Measurements from ENCODE around the gene ZNF423.

DNA sequence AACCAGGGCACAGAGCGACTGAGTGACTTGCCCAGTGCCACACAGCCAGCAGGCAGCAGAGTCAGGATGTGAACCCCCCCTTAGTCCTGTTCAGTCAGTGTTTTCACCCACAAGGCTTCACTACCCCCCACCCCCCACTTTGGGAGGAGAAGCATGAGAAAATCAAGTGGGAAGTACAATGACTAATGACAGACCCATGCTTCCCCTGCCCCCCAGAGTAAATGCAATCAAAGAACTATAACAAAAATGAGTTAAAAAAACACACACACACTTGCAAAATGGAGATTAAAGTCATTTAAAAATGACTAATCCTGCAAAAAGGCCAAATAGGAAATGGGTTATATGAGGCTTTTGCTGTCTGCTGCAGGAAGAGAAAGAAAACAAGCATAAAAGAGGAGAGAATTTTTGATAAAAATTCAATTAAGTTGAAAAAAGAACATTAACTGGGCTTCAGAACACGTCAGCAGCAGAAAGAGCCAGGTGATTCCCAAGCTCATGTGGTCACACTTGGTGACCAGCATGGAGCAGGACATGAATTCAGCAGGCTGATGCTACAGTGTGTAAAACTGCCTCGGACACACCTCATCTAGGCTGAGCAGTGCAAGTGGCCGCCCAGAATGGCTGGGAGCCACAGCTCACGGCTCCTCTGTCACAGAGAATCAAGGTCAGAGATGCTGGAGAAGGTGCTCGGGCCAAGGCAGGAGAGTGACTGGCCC, 212.3 kb downstream of the ZNF423 start:
- TF ChIP-seq, protein P1, sequence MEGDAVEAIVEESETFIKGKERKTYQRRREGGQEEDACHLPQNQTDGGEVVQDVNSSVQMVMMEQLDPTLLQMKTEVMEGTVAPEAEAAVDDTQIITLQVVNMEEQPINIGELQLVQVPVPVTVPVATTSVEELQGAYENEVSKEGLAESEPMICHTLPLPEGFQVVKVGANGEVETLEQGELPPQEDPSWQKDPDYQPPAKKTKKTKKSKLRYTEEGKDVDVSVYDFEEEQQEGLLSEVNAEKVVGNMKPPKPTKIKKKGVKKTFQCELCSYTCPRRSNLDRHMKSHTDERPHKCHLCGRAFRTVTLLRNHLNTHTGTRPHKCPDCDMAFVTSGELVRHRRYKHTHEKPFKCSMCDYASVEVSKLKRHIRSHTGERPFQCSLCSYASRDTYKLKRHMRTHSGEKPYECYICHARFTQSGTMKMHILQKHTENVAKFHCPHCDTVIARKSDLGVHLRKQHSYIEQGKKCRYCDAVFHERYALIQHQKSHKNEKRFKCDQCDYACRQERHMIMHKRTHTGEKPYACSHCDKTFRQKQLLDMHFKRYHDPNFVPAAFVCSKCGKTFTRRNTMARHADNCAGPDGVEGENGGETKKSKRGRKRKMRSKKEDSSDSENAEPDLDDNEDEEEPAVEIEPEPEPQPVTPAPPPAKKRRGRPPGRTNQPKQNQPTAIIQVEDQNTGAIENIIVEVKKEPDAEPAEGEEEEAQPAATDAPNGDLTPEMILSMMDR (IDR thresholded peaks at IDR 0.05) = no peak
- TF ChIP-seq, protein P2, sequence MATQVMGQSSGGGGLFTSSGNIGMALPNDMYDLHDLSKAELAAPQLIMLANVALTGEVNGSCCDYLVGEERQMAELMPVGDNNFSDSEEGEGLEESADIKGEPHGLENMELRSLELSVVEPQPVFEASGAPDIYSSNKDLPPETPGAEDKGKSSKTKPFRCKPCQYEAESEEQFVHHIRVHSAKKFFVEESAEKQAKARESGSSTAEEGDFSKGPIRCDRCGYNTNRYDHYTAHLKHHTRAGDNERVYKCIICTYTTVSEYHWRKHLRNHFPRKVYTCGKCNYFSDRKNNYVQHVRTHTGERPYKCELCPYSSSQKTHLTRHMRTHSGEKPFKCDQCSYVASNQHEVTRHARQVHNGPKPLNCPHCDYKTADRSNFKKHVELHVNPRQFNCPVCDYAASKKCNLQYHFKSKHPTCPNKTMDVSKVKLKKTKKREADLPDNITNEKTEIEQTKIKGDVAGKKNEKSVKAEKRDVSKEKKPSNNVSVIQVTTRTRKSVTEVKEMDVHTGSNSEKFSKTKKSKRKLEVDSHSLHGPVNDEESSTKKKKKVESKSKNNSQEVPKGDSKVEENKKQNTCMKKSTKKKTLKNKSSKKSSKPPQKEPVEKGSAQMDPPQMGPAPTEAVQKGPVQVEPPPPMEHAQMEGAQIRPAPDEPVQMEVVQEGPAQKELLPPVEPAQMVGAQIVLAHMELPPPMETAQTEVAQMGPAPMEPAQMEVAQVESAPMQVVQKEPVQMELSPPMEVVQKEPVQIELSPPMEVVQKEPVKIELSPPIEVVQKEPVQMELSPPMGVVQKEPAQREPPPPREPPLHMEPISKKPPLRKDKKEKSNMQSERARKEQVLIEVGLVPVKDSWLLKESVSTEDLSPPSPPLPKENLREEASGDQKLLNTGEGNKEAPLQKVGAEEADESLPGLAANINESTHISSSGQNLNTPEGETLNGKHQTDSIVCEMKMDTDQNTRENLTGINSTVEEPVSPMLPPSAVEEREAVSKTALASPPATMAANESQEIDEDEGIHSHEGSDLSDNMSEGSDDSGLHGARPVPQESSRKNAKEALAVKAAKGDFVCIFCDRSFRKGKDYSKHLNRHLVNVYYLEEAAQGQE (IDR thresholded peaks at IDR 0.05; ENCODE audit: insufficient read depth in 1 of 2, low read depth in 2 of 2, low read length in 1 of 2) = no peak
- TF ChIP-seq POLR2AphosphoS5 (IDR thresholded peaks at IDR 0.05; ENCODE audit: low read depth, low read length) = no peak
